GM23338 (cell line): ENCODE results near the gene AGPAT4. TPM values are rescaled to one million over a fixed set of nuclear protein-coding genes. Genes with fewer than 3 reads are reported as not detected.

Source experiments
- ATAC-seq: fragments of 200-7000 bp; cut with Tn5 transposase; 3 replicates; pipeline ENCODE4 v1.9.1; 2020
- DNase-seq: peaks from one replicate; pipeline ENCODE4 v3.0.0-alpha.2; 2015; ENCODE audit warnings: low spot score
- H2AFZ ChIP-seq: fragments of 200-600 bp; sonication (generic); 2 replicates; pipeline ENCODE4 v1.8.0; 2016; ENCODE audit warnings: antibody characterized with exemption, mild to moderate bottlenecking, moderate library complexity
- H3F3A ChIP-seq: fragments of 200-600 bp; sonication (generic); replicated peaks from 2 replicates; pipeline ENCODE4 v1.8.0; 2017; ENCODE audit warnings: antibody characterized with exemption, mixed run types, low read depth
- H3K27ac ChIP-seq: fragments of 200-600 bp; sonication (generic); 2 replicates; pipeline ENCODE4 v1.6.1; 2016; ENCODE audit warnings: low read depth
- H3K27me3 ChIP-seq: fragments of 200-600 bp; sonication (generic); 2 replicates; pipeline ENCODE4 v1.8.0; 2016; ENCODE audit warnings: mild to moderate bottlenecking, mixed run types, moderate library complexity; ENCODE audit not compliant: insufficient read depth
- H3K36me3 ChIP-seq: fragments of 200-600 bp; sonication (generic); 2 replicates; pipeline ENCODE4 v1.8.0; 2016; ENCODE audit warnings: mild to moderate bottlenecking; ENCODE audit not compliant: insufficient read depth
- H3K4me1 ChIP-seq: fragments of 200-600 bp; sonication (generic); 2 replicates; pipeline ENCODE4 v1.8.0; 2016; ENCODE audit warnings: mild to moderate bottlenecking, moderate library complexity; ENCODE audit not compliant: insufficient read depth
- H3K4me2 ChIP-seq: fragments of 200-600 bp; sonication (generic); 2 replicates; pipeline ENCODE4 v1.7.1; 2017; ENCODE audit warnings: mixed run types
- H3K4me3 ChIP-seq: fragments of 200-600 bp; sonication (generic); 2 replicates; pipeline ENCODE4 v1.6.1; 2016; ENCODE audit warnings: mixed run types
- H3K79me2 ChIP-seq: fragments of 200-600 bp; sonication (generic); replicated peaks from 2 replicates; pipeline ENCODE4 v1.8.0; 2017; ENCODE audit warnings: mild to moderate bottlenecking; ENCODE audit not compliant: insufficient read depth
- H3K9me2 ChIP-seq: fragments of 200-600 bp; sonication (generic); 2 replicates; pipeline ENCODE4 v1.8.0; 2017; ENCODE audit not compliant: insufficient read depth
- H4K20me1 ChIP-seq: fragments of 200-600 bp; sonication (generic); replicated peaks from 2 replicates; pipeline ENCODE4 v1.8.0; 2017; ENCODE audit warnings: mild to moderate bottlenecking; ENCODE audit not compliant: insufficient read depth
- H3K27ac Mint-ChIP-seq: 2 replicates; pipeline ENCODE4 v1.8.0; 2020; ENCODE audit warnings: inconsistent platforms, mild to moderate bottlenecking, moderate library complexity, mixed read lengths
- H3K27me3 Mint-ChIP-seq: 3 replicates; pipeline ENCODE4 v1.8.0; 2022; ENCODE audit warnings: low read depth, mild to moderate bottlenecking, moderate library complexity, mixed read lengths, inconsistent platforms; ENCODE audit not compliant: insufficient read depth, poor library complexity
- H3K36me3 Mint-ChIP-seq: 3 replicates; pipeline ENCODE4 v1.8.0; 2021; ENCODE audit warnings: low read depth, mild to moderate bottlenecking, inconsistent platforms, moderate library complexity, mixed read lengths
- H3K4me1 Mint-ChIP-seq: 3 replicates; pipeline ENCODE4 v1.8.0; 2020; ENCODE audit warnings: mild to moderate bottlenecking, inconsistent platforms, mixed read lengths
- H3K4me3 Mint-ChIP-seq: 3 replicates; pipeline ENCODE4 v1.8.0; 2021; ENCODE audit warnings: moderate library complexity, mild to moderate bottlenecking, inconsistent platforms, mixed read lengths
- H3K9me3 Mint-ChIP-seq: 3 replicates; pipeline ENCODE4 v1.8.0; 2020; ENCODE audit warnings: moderate library complexity, mild to moderate bottlenecking, inconsistent platforms, mixed read lengths
- CREB1 ChIP-seq: fragments of 250-450 bp; sonication (Bioruptor Pico); IDR thresholded peaks from 2 replicates; pipeline ENCODE4 v1.5.0; 2020; ENCODE audit warnings: low read depth, mild to moderate bottlenecking, moderate library complexity
- CTCF ChIP-seq, 2 experiments: fragments of 200-600 bp in 1 of 2; sonication (generic) in 1 of 2; conservative IDR thresholded peaks; 2 replicates each; pipeline versions ENCODE4 v1.5.1 to v1.6.1; 2016 to 2017; ENCODE audit warnings: antibody characterized with exemption in 2 of 2, low read depth in 2 of 2, mild to moderate bottlenecking in 2 of 2, moderate library complexity in 1 of 2
- ETS1 ChIP-seq: IDR thresholded peaks from 2 replicates; pipeline ENCODE4 v1.6.1; 2016; ENCODE audit warnings: antibody characterized with exemption
- EZH2 ChIP-seq: fragments of 200-600 bp; sonication (generic); IDR thresholded peaks from one replicate; pipeline ENCODE4 v1.8.0; 2017; ENCODE audit warnings: antibody characterized with exemption, mild to moderate bottlenecking, low read depth; ENCODE audit not compliant: unreplicated experiment
- EZH2phosphoT487 ChIP-seq: fragments of 200-600 bp; sonication (generic); IDR thresholded peaks from one replicate; pipeline ENCODE4 v1.8.1; 2018; ENCODE audit warnings: antibody characterized with exemption; ENCODE audit not compliant: unreplicated experiment
- JUNB ChIP-seq: IDR thresholded peaks from one replicate; pipeline ENCODE4 v1.6.1; 2016; ENCODE audit warnings: antibody characterized with exemption; ENCODE audit not compliant: unreplicated experiment
- NANOG ChIP-seq: IDR thresholded peaks from 2 replicates; pipeline ENCODE4 v1.6.1; 2016; ENCODE audit warnings: antibody characterized with exemption, borderline replicate concordance
- POLR2AphosphoS5 ChIP-seq: IDR thresholded peaks from 2 replicates; pipeline ENCODE4 v1.6.1; 2016; ENCODE audit warnings: antibody characterized with exemption, low read depth
- REST ChIP-seq: IDR thresholded peaks from one replicate; pipeline ENCODE4 v1.6.1; 2018; ENCODE audit warnings: antibody characterized with exemption; ENCODE audit not compliant: unreplicated experiment
- STAT1 ChIP-seq: IDR thresholded peaks from one replicate; pipeline ENCODE4 v1.6.1; 2016; ENCODE audit warnings: antibody characterized with exemption; ENCODE audit not compliant: unreplicated experiment
- ZNF114 ChIP-seq: fragments of 250-450 bp; sonication (Bioruptor Pico); IDR thresholded peaks from 2 replicates; pipeline ENCODE4 v1.5.0; 2020; ENCODE audit warnings: mild to moderate bottlenecking, moderate library complexity
- ZNF331 ChIP-seq: fragments of 250-450 bp; sonication (Bioruptor Pico); IDR thresholded peaks from 2 replicates; pipeline ENCODE4 v1.5.0; 2020; ENCODE audit warnings: low read depth, mild to moderate bottlenecking, moderate library complexity
- ZNF462 ChIP-seq: fragments of 250-450 bp; sonication (Bioruptor Pico); IDR thresholded peaks from 2 replicates; pipeline ENCODE4 v1.5.0; 2020; ENCODE audit warnings: mild to moderate bottlenecking, moderate library complexity
- polyA plus RNA-seq: library from polyadenylated mRNA; unstranded; fragments of >200 nt; fragmentation: Nextera tagmentation; extraction: Ambion mirVana; gene quantifications from 2 replicates; pipeline ENCODE4 v1.2.1, GENCODE V29; 2016
- total RNA-seq: library from RNA; depleted of rRNA; stranded (reverse); fragments of >200 nt; shearing (Covaris generic); gene quantifications from 2 replicates; pipeline ENCODE4 v1.2.3, GENCODE V29; 2014

Gene AGPAT4
- total and polyA plus RNA-seq, 2 experiments from 2014 or later, result 8.9 to 19.3 TPM

DNA sequence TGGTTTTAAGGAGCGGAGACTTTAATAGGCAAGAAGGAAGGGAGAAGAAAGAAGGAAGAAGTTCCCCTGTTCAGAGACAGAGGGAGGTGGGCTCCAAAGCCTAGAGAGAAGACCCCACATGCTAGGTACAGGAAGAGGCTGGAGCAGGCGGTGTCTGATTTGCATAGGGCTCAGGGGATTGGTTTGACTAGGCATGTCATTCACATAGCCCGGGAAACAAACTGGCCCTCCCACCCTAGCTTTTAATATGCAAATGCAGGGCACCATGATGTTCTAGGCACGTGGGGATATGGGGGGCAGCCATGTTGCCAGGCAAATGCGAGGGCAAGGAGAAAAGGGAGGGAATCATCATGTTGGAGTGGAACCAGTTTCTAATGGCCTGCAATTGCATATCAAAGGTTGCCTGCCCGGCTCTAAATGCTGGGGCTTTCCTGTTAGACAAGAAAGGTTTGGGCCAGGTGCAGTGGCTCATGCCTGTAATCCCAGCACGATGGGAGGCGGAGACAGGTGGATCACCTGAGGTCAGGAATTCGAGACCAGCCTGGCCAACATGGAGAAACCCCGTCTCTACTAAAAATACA lies 34.3 kb upstream of the AGPAT4 start:
- no peaks in the 10 kb centered on the region for H3F3A ChIP-seq
- peaks cover 17% of the 10 kb centered on the region; the same call in 2 of the 3 replicates for H3K36me3 Mint-ChIP-seq
- no peak overlapping the region for H3K27ac Mint-ChIP-seq

More for the DNA sequence above, 34.3 kb upstream of the AGPAT4 start:
- TF ChIP-seq EZH2 (no peak), ETS1 (no peak), EZH2phosphoT487 (no peak), ZNF114 (CRISPR knock-in tag) (no peak), NANOG (no peak), REST (no peak), CTCF (conservative IDR thresholded peaks at IDR 0.05; ENCODE audit: low read depth in 2 of 2) (no peak), STAT1 (no peak), POLR2AphosphoS5 (no peak), CREB1 (CRISPR knock-in tag) (no peak), ZNF462 (CRISPR knock-in tag) (no peak), ZNF331 (CRISPR knock-in tag) (no peak), JUNB (no peak)
- no peaks in the 10 kb centered on the region for H3K4me1 ChIP-seq
- no peaks in the 10 kb centered on the region for H3K79me2 ChIP-seq
- H3K9me2 ChIP-seq, result peaks cover 3% of the 10 kb centered on the region; the same call in 1 of the 2 replicates
- no peak overlapping the region for H3K27ac ChIP-seq
- no peaks in the 10 kb centered on the region for H3K36me3 ChIP-seq
- H3K27me3 ChIP-seq, result no peaks in the 10 kb centered on the region
- ATAC-seq, result no peak
- DNase-seq, result peak; percentile 30
- no peaks in the 10 kb centered on the region for H4K20me1 ChIP-seq
- no peak overlapping the region for H3K4me3 ChIP-seq
- no peak overlapping the region for H3K4me2 ChIP-seq
- Mint-ChIP-seq H3K4me3 (no peak overlapping the region), H3K4me1 (no peaks in the 10 kb centered on the region), H3K9me3 (peaks cover 16% of the 10 kb centered on the region), H3K27me3 (peaks cover 6% of the 10 kb centered on the region)
- no peak overlapping the region for H2AFZ ChIP-seq
